ENCODE results near the gene HIVEP3.
A peak's percentile ranks its signal among the peaks of the same experiment; 100 is the strongest.

Gene HIVEP3

DNA sequence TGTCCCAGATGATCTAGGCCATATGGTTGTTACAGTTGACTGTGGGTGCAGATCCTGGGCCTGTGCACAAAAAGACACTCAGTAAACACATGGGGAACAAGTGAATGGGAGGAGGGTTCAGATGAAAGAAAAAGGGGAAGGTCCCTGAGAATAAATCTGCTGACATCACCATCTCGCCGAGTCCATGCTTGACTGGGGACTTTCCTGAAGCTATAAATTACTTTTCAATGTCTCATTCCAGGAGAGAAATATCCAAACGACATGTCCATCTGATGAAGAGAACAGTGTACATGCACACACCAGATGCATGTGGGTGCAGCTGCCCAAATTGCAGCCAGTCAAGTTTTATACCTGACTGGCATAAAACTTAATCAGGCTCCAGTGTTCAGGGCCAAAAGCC is 109.0 kb downstream of the HIVEP3 start:
- DNase-seq: no peak

GRCh38 chr1:41807390-41807789 is 111.3 kb downstream of the HIVEP3 start:
- no peak for DNase-seq

DNA sequence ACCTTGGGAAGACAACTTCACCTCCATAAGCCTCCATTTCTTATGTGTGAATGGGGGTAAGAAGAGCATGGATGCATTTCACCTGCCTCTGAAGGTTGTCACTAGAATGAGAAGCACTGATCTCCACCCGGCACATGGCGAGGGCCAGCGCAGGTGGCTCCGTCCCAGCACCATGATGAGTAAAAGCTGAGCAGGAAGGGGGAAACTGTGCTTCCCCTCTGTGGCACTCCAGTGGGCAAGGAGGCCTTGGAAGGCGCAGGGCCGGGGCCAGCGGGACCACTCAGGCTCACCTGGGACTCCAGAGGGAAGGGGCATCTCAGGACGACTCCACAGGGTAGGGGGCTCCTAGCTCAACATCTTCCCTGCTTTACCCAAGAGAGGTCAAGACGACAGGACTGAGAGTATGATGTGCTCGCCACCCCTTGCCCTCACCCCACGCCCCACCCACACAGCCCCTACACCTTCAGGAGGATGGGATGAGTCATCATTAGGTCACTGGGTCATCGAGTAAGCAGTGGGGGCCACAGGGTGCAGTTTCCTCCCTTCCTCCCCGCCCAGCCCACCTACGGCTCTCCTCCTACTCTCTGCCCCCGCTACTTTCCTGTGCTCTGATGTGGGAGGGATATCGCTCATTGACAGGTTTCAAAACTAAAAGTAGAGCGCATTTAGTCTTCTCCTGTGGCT is 112.1 kb downstream of the HIVEP3 start:
- no peak for DNase-seq

- DNase-seq: no peak
Observed at GRCh38 chr1:41805771-41806471, 112.8 kb downstream of the HIVEP3 start.

- peak; percentile 28 for DNase-seq
Observed at GRCh38 chr1:41804176-41804575, 114.5 kb downstream of the HIVEP3 start.

DNA sequence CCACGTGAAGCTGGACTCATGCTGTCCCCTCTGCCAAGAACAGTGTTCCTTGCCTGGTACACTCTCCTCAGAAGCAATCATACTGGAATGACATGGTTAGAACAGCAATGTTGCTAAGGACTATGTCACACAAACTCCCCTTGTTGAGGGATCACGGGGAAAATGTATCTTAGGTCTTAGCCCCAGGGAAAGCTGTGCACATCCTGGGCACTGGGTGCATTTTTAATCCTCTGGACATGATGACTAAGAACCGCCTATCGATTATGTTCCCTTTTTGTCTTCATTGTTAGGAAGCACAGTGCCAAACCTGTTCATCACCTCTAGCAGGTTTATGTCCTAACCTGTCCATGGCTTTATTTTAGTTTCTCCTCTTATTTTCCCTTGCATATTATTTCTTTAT is 115.1 kb downstream of the HIVEP3 start:
- no peak for DNase-seq

DNA sequence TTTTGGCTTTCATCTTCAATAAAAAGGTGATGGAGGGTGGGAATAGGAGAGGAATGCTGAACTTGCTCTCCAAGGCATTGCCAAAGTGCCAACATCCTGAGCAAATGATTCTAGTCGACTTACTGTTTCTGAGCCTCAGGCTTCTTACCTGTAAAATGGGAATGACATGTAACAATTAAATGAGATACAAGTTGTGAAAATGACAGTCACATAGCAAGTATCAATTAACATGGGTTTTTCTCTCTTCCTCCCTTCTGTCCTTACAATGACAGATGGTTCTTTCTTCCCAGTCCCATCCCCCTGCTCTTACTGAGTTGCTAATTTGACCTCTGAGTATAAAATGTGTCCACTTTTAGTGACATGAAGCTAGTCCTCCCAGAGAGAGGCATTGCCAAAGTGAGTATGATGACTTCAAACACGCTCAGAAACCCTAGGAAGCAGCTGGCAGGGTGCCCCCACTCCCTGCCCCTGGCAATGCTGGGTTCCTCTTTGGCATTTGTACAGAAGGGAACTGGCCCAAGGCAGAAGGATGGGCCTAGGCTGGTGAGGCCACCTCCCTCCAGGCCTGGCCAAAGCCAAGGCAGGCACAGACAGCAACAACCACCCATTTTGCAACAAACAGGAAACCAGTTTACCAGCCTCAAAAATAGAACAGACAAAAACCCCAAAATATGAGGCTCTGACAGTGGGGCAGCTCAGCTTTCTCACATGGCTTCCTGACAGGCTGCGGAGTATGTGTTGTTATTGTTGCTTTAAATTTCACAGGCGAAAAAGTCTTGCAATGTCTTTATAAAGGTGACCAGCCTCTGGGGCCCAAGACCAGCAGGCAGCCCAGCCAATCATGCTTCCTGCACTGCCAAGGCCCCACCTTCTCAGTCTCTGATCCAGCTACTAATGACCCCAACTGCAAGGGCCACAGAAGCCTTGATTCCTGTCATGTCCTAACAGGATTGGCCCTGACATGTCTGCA is 115.9 kb downstream of the HIVEP3 start:
- DNase-seq: peak; percentile 72

- DNase-seq: no peak
Observed at GRCh38 chr1:41800311-41800829, 118.4 kb downstream of the HIVEP3 start.

- DNase-seq: no peak
Observed at GRCh38 chr1:41799723-41800122, 119.0 kb downstream of the HIVEP3 start.

DNA sequence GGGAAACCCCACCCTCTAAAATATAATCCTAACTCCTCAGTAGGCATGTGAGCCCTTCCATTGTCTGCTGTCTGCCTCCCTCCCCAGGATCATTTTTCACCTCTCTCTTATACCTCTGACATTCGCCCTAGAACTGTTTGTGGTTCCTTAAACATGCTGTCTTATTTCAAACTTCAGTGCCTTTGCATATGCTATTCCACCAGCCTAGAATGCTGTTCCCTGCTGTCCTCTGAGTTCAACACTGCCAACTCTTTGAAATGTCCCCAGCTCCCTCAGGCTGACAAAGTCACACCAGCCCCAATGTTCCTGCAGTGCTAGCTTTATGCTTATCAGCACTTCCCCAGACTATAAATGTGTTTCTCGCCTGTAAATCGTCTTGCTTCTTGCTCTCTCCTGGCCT is 119.5 kb downstream of the HIVEP3 start:
- no peak for DNase-seq

DNA sequence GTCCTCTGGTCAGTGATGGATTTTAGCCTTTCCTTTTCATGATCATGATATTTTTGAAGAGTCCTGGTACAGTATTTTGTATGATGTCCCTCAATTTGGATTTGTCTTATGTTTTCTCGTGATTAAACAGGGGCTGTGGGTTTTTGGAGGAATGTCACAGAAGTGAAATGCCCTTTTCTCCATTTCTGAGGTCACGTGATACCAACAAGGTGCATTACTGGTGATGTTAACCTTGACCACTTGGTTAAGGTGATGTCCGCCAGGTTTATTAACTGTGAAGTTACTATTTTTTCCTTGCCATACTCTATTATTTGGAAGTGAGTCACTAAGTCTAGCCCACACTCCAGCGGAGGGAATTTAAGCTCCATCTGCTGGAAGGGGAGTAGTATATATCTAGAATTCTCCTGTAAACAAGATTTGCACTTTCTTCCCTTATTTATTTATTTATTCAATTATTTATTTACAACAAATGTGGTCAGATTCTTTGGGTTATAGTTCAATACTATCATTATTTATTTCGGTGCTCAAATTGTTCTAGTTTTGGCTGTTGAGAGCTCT is 123.4 kb downstream of the HIVEP3 start:
- DNase-seq: no peak

DNA sequence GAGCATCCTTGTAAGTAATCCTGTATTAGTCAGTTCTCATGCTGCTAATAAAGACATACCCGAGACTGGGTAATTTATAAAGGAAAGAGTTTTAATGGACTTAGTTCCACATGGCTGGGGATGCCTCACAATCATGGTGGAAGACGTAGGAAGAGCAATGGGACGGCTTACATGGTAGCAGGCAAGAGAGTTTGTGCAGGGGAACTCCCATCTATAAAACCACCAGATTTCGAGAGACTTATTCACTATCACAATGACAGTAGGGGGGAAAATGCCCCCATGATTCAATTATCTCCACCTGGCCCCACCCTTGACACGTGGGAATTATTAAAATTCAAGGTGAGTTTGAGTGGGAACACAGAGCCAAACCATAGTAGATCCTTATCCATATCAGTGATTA is 124.7 kb downstream of the HIVEP3 start:
- no peak for DNase-seq

DNA sequence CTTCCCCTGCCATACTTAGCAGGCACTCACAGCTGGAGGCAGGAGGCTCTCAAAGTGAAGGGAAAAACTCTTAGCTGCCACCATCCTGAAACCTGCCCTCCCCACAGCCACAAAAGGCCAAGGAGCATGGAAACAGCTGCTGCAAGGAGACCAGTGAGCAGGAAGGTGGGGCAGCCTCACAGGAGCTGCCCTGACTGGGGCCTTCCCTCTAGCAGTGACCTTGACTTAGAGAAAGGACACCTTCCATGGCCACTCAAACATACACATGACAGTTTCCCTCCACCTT is 126.3 kb downstream of the HIVEP3 start:
- DNase-seq: no peak

DNA sequence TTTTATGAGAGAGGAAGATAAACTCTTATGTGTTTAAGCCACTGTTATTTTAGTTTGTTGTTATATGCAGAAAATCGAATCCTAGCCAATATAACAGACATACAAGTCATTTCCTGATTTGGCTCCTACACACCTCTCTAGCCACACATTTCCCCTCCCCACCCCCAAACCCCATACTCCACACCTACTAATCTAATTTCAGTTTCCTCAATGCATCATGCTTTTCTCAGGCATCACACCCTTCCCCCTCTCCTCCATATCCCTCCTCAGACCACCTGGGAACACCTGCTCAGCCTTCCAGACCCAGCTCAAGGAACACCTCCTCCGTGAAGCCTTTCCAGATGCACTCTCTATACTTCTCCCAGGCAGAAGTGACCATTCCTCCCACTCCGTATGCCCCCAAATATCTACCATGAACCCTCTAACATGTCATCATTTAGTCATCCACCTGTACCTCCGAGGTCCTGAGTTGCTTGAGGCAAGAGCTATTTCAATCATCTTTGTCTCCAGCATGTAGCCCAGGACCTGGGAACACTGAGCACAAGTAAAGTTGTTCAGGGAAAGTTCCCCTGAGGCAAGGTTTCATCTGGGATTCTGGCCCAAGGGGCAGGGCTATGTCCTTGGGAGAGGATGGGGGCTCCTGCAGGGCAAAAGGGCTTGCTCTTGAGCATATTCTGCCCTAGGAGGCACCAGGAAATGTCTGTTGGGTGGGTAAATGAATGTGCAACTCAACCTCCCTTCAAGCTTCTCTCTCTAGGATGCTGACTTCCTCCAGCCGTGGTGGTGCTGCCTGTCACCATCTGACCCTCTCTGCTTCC is 126.8 kb downstream of the HIVEP3 start:
- peak; percentile 10 for DNase-seq

DNA sequence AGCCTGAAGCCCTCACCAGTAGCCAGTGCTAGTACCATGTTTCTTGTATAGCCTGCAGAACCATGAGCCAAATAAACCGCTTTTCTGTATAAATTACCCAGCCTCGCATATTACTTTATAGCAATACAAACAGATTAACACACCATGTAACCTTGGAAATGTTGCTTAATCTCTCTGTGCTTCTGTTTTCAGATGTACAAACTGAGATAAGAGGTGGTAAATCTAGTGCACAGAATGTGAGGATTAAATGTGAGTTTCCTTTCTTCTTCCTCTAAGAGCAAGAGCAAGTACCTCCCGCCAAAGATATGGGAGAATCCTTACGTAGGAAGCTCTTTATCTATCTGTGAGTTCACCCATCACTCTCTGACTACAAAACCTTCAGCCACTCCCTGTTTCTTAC is 128.4 kb downstream of the HIVEP3 start:
- DNase-seq: peak; percentile 56

GRCh38 chr1:41789661-41790330 is 128.9 kb downstream of the HIVEP3 start:
- DNase-seq: peak; percentile 27

DNA sequence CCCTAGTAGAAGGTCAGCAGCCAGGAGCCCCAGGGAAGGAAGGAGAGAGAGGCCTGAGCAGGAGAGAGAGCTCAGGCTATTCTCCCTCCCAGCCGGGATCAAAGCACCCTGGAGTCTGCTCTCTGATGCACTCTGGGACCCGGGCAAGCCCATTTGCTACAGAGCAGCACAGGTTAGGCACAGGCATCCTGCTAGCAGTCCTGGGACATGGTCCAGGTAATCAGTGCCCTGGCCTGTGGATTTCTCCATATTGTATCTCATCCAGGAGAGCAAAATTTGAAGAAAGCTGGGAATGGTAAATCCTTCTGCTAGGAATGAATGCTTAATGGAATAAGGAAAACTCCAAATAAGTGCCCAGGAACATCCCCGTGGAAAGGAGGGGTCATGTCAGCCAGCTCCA is 130.3 kb downstream of the HIVEP3 start:
- DNase-seq: no peak

GRCh38 chr1:41784531-41785274 is 134.0 kb downstream of the HIVEP3 start:
- DNase-seq: peak; percentile 27

- DNase-seq: no peak
Observed at GRCh38 chr1:41783189-41783639, 135.5 kb downstream of the HIVEP3 start.

- no peak for DNase-seq
Observed at GRCh38 chr1:41780916-41781315, 137.8 kb downstream of the HIVEP3 start.

DNA sequence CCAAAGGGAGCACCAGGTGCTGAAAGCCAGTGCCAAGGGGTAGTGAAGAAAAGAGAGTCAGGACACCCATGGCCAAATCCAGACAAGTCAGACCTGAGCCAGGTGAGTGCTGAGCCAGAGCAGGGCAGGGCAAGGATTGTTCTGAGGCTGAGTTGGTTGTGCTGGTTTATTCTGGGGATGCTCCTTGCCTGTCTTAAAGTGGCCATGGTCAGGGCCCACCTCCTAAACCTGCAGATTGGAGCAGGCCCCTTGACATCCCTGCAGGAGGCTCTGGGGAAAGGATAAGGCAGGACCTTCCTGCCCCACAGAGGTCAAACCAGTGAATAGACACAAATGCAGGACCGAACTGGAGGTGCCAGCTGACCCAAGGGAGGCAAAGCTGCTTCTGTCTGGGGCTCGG is 138.4 kb downstream of the HIVEP3 start:
- DNase-seq: no peak

Measured in hematopoietic multipotent progenitor cell treated with erythropoietin and hydrocortisone succinate and interleukin-3 and kit ligand, for 6 days (in vitro differentiated cells).